Peyer's patch (tissue), 4 donors: Measurements from ENCODE around the gene ZNF132.

Experiments used
- CTCF ChIP-seq, 6 experiments: fragments of 450-650 bp in 4 of 6; fragments of 200-600 bp in 2 of 6; sonication (generic) in 1 of 6; IDR thresholded peaks; one replicate each; pipeline ENCODE4 v1.5.1; 2017 to 2019; ENCODE audit warnings: antibody characterized with exemption in 6 of 6, mild to moderate bottlenecking in 3 of 6, moderate library complexity in 1 of 6
- POLR2A ChIP-seq, 2 donors: fragments of 450-650 bp; IDR thresholded peaks; one replicate each; pipeline ENCODE4 v1.5.1; 2017; ENCODE audit warnings: antibody characterized with exemption in 2 of 2, mild to moderate bottlenecking in 2 of 2, moderate library complexity in 2 of 2

- no peak for TF ChIP-seq CTCF (IDR thresholded peaks at IDR 0.05)
- TF ChIP-seq POLR2A (IDR thresholded peaks at IDR 0.05) = no peak
These were observed 23.3 kb downstream of the ZNF132 start for GRCh38 chr19:58416604-58417003.
